CD4-positive, alpha-beta T cell (primary cell): ENCODE results near the gene SHPK. TPM values are rescaled to one million over a fixed set of nuclear protein-coding genes. Genes with fewer than 3 reads are reported as not detected.
"Not testable (repeated sequence)": the region's sequence is repeated elsewhere in the genome, so short reads cannot be mapped to it uniquely, and the experiment has no call there.

Experiments
- ATAC-seq: fragments of 200-7000 bp; cut with Tn5 transposase; one replicate; pipeline ENCODE4 v1.10.0; 2022; ENCODE audit warnings: mild to moderate bottlenecking; ENCODE audit not compliant: poor library complexity
- CTCF ChIA-PET: fragments of 350-600 bp; sonication (Branson Sonifier 250); formaldehyde crosslinking; loops from one replicate; lab custom pipeline; 2021; ENCODE audit warnings: antibody characterized with exemption, inconsistent platforms; lab: Charles Lee
- POLR2A ChIA-PET: fragments of 350-600 bp; sonication (Branson Sonifier 250); formaldehyde crosslinking; loops from one replicate; lab custom pipeline; 2021; ENCODE audit warnings: antibody characterized with exemption, inconsistent platforms; lab: Charles Lee
- DNase-seq, 14 experiments: peaks; one replicate each; pipeline ENCODE4 v3.0.0-alpha.2; 2013 to 2020; ENCODE audit warnings: mixed read lengths in 2 of 14
- H3K27ac ChIP-seq, 2 donors: one replicate each; pipeline versions ENCODE4 v1.5.1 to v1.7.0; 2013; ENCODE audit warnings: low read length in 2 of 2, low read depth in 1 of 2, mild to moderate bottlenecking in 1 of 2
- H3K27me3 ChIP-seq, 2 experiments: 1 replicate in 1 of 2; 2 replicates in 1 of 2; pipeline versions ENCODE4 v1.6.1 to v1.7.0; 2013; ENCODE audit warnings: low read length in 2 of 2, control low read depth in 1 of 2, mild to moderate bottlenecking in 1 of 2, moderate library complexity in 1 of 2; ENCODE audit not compliant: insufficient read depth in 2 of 2, control insufficient read depth in 1 of 2
- H3K36me3 ChIP-seq: one replicate; pipeline ENCODE4 v1.6.1; 2013; ENCODE audit warnings: low read length, control low read depth; ENCODE audit not compliant: insufficient read depth
- H3K4me1 ChIP-seq: one replicate; pipeline ENCODE4 v1.6.1; 2013; ENCODE audit warnings: low read length, control low read depth; ENCODE audit not compliant: insufficient read depth
- H3K4me3 ChIP-seq: one replicate; pipeline ENCODE4 v1.5.1; 2013; ENCODE audit warnings: mild to moderate bottlenecking, low read length, moderate library complexity
- H3K9me3 ChIP-seq, 2 experiments: 1 replicate in 1 of 2; 2 replicates in 1 of 2; pipeline versions ENCODE4 v1.6.1 to v1.7.0; 2013; ENCODE audit warnings: low read length in 2 of 2, mild to moderate bottlenecking in 2 of 2, control low read depth in 1 of 2, moderate library complexity in 1 of 2; ENCODE audit not compliant: control insufficient read depth in 1 of 2, insufficient read depth in 1 of 2
- H3K27ac Mint-ChIP-seq: one replicate; pipeline ENCODE4 v1.8.0; 2020; ENCODE audit warnings: mixed read lengths
- H3K27me3 Mint-ChIP-seq: one replicate; pipeline ENCODE4 v1.8.0; 2021; ENCODE audit warnings: mixed read lengths
- H3K36me3 Mint-ChIP-seq: one replicate; pipeline ENCODE4 v1.8.0; 2021; ENCODE audit warnings: low read depth, mixed read lengths
- H3K4me1 Mint-ChIP-seq: one replicate; pipeline ENCODE4 v1.8.0; 2021; ENCODE audit warnings: low read depth, mixed read lengths
- H3K4me3 Mint-ChIP-seq: one replicate; pipeline ENCODE4 v1.8.0; 2020; ENCODE audit warnings: mild to moderate bottlenecking, mixed read lengths
- H3K9me3 Mint-ChIP-seq: one replicate; pipeline ENCODE4 v1.8.0; 2020; ENCODE audit warnings: mixed read lengths
- intact Hi-C, 2 experiments: fragments of 100-400 bp; cut with DNase I in 1 of 2; cut with micrococcal nuclease in 1 of 2; formaldehyde crosslinking; loops; one replicate each; pipeline versions ENCODE4 v1.15.1 to v1.9.0; 2023 to 2025; cut with DNase I, micrococcal nuclease
- total RNA-seq, 174 experiments: library from RNA in 2 of 174; stranded (reverse) in 2 of 174; gene quantifications; one replicate each; pipeline ENCODE4 v1.2.3 and lab custom pipeline; 2021 to 2026
- TF ChIP-seq, protein P1 (sequence below): fragments of 200-600 bp; IDR thresholded peaks from one replicate; pipeline ENCODE4 v1.8.0; 2022; ENCODE audit warnings: antibody characterized with exemption, mild to moderate bottlenecking

SHPK gene
- total RNA-seq, 2 experiments from 2014 or later, result 3.4 TPM

DNA sequence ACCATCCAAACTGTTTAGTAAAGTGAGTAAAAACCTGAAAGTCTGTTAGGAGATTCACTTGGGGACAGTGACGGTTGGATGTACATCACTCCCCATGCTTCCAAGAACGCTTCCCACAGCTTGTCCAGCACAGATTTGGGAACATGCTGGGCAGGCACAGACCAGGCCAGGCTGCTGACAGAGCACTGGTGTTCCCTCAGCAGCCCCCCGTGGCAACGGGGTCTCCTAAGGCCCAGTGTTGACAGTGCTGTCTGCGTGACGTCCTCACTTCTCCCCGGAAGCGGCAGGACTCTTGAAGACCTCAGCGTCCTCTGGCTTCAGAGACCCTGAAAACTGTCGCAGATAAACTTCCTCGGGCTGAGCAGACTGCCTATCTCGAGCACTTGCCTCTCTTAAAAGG is 69.5 kb downstream of the SHPK start:
- no peak for ATAC-seq
- no peaks in the 10 kb centered on the region for H3K4me1 ChIP-seq
- Mint-ChIP-seq H3K27me3 (no peaks in the 10 kb centered on the region), H3K36me3 (peaks cover 8% of the 10 kb centered on the region), H3K27ac (no peak overlapping the region), H3K9me3 (no peaks in the 10 kb centered on the region), H3K4me3 (no peak overlapping the region), H3K4me1 (no peaks in the 10 kb centered on the region)
- no peak overlapping the region for H3K27ac ChIP-seq
- ChIA-PET CTCF (no interaction called here), POLR2A (no interaction called here)
- no peak overlapping the region for H3K4me3 ChIP-seq
- peaks cover 2% of the 10 kb centered on the region for H3K36me3 ChIP-seq
- no peaks in the 10 kb centered on the region for H3K27me3 ChIP-seq
- no peak for DNase-seq
- intact Hi-C loops, result no loop called here
- TF ChIP-seq, protein P1, sequence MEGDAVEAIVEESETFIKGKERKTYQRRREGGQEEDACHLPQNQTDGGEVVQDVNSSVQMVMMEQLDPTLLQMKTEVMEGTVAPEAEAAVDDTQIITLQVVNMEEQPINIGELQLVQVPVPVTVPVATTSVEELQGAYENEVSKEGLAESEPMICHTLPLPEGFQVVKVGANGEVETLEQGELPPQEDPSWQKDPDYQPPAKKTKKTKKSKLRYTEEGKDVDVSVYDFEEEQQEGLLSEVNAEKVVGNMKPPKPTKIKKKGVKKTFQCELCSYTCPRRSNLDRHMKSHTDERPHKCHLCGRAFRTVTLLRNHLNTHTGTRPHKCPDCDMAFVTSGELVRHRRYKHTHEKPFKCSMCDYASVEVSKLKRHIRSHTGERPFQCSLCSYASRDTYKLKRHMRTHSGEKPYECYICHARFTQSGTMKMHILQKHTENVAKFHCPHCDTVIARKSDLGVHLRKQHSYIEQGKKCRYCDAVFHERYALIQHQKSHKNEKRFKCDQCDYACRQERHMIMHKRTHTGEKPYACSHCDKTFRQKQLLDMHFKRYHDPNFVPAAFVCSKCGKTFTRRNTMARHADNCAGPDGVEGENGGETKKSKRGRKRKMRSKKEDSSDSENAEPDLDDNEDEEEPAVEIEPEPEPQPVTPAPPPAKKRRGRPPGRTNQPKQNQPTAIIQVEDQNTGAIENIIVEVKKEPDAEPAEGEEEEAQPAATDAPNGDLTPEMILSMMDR, result no peak
- H3K9me3 ChIP-seq, result no peaks in the 10 kb centered on the region

DNA sequence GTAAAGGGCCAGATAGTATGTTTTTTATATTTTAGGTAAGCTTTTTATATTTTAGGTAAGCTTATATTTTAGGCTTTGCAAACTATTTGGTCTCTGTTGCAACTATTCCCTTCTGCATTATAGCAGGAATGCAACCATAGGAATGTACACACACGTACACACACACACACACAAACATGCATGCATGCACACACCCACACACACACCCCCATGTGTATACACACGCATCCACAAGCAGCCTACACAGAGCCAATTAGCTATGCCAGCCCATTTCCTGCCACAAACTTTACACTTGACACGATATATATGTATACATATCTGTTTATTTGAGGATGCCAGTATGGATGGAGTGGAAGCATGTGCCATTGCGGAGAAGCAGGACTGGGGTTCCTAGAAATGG is 70.9 kb downstream of the SHPK start:
- H3K9me3 ChIP-seq, result no peaks in the 10 kb centered on the region
- POLR2A ChIA-PET, result no interaction called here
- Mint-ChIP-seq H3K4me1 (no peaks in the 10 kb centered on the region), H3K9me3 (no peaks in the 10 kb centered on the region), H3K36me3 (peaks cover 8% of the 10 kb centered on the region), H3K27ac (no peak overlapping the region), H3K4me3 (no peak overlapping the region), H3K27me3 (no peaks in the 10 kb centered on the region)
- CTCF ChIA-PET, result no interaction called here
- H3K36me3 ChIP-seq, result no peaks in the 10 kb centered on the region
- DNase-seq (no peak), ATAC-seq (no peak)
- no peaks in the 10 kb centered on the region for H3K4me1 ChIP-seq
- no peak overlapping the region for H3K4me3 ChIP-seq
- no peak overlapping the region for H3K27ac ChIP-seq
- intact Hi-C loops, result no loop called here
- TF ChIP-seq, protein P1, result no peak
- no peaks in the 10 kb centered on the region for H3K27me3 ChIP-seq

DNA sequence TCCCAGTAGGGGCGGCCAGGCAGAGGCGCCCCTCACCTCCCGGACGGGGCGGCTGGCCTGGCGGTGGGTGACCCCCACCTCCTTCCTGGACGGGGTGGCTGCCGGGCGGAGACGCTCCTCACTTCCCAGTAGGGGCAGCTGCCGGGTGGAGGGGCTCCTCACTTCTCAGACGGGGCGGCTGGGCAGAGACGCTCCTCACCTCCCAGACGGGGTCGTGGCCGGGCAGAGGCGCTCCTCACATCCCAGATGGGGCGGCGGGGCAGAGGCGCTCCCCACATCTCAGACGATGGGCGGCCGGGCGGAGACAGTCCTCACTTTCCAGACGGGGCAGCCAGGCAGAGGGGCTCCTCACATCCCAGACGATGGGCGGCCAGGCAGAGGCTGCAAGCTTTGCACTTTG is 71.8 kb downstream of the SHPK start:
- H3K9me3 Mint-ChIP-seq, intact Hi-C loops, DNase-seq, H3K27me3 ChIP-seq, H3K27ac Mint-ChIP-seq, H3K4me3 Mint-ChIP-seq, H3K4me1 Mint-ChIP-seq, H3K4me3 ChIP-seq, CTCF ChIA-PET, H3K9me3 ChIP-seq, H3K27me3 Mint-ChIP-seq, H3K36me3 ChIP-seq, H3K4me1 ChIP-seq, ATAC-seq, H3K36me3 Mint-ChIP-seq, POLR2A ChIA-PET, H3K27ac ChIP-seq: not testable (repeated sequence)

GRCh38 chr17:3559270-3559645 is 76.8 kb downstream of the SHPK start:
- intact Hi-C loops, result no loop called here
- DNase-seq, result no peak
- no peak overlapping the region for H3K4me3 Mint-ChIP-seq
- no peaks in the 10 kb centered on the region for H3K36me3 Mint-ChIP-seq
- Histone ChIP-seq H3K27ac (no peak overlapping the region), H3K27me3 (no peaks in the 10 kb centered on the region), H3K36me3 (no peaks in the 10 kb centered on the region), H3K9me3 (no peaks in the 10 kb centered on the region), H3K4me3 (no peak overlapping the region), H3K4me1 (peaks cover 19% of the 10 kb centered on the region)
- no peaks in the 10 kb centered on the region for H3K27me3 Mint-ChIP-seq
- TF ChIP-seq, protein P1, result no peak
- no peak for ATAC-seq
- peaks cover 6% of the 10 kb centered on the region for H3K4me1 Mint-ChIP-seq
- POLR2A ChIA-PET, result no interaction called here
- H3K27ac Mint-ChIP-seq, result no peak overlapping the region
- CTCF ChIA-PET, result no interaction called here
- no peaks in the 10 kb centered on the region for H3K9me3 Mint-ChIP-seq
